ENCODE data around the gene KCTD2. TPM values are rescaled to one million over a fixed set of nuclear protein-coding genes. Genes with fewer than 3 reads are reported as not detected.

KCTD2 gene, protein sequence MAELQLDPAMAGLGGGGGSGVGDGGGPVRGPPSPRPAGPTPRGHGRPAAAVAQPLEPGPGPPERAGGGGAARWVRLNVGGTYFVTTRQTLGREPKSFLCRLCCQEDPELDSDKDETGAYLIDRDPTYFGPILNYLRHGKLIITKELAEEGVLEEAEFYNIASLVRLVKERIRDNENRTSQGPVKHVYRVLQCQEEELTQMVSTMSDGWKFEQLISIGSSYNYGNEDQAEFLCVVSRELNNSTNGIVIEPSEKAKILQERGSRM
- 10 to 100 TPM; 17.8 to 26.1 (median 22.9) TPM for total RNA-seq

DNA sequence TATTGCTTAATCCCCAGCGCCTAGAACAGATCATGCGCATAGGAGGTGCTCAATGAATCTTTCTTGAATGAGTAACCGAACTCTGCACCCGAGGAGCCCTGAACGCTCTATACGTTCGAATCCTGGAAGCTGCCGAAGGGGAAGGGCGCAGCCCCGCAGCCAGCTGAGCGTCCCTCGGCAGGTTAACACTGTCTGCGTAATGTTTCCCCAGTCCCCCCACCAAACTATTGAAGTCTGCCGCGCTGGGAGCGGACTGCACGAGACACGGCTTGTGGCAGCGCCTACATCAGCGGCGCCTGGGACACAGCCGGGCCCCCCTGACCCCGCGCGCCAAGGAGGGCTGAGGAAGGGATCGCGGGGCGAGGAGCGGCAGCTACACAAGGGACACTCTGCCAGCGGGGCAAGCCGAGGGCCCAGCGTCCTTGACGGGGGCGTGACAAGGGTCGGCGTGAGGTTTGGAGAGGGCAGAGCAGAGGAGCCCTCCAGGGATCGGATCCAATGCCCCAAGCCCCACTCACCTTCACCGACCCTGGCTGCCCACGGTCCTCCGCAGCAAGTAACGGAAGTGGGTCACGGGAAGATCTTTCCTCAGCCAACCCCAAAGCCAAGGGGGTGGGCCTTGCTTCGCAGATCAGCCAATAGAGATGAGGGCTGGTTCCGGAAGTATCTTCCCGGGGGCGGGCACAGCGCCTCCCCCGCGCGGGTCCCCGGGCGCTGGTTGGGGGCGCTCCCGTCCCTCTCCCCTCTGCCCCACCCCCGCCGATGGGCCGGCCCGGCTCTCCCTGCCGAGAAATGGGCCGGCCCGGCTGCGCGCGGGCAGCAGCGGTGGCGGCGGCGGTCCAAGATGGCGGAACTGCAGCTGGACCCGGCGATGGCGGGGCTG is at the start of gene KCTD2, which contains the start of gene ATP5PD:
KCTD2 (plus strand) TSS at position 819 of the 883 bp plus-strand sequence; CDS start at position 845, 26 bp downstream.
ATP5PD (minus strand) TSS at position 563 of the 883 bp plus-strand sequence. CDS start 4,319 bp downstream, outside the sequence.
- peak; percentile 96 to 99 for DNase-seq
- TF ChIP-seq POLR2A (IDR thresholded peaks at IDR 0.05) (peak; percentile 49 to 95 (median 92)), CTCF (IDR thresholded peaks at IDR 0.05) (peak in 2 of 6 experiments; percentile 10 to 23), EP300 (IDR thresholded peaks at IDR 0.05) (peak in 1 of 4 donors; percentile 20), POLR2AphosphoS5 (IDR thresholded peaks at IDR 0.05) (peak; percentile 97 to 98)
- WGBS, 2 donors, result 0% methylated on average over 19 to 24 of the region's 72 CpGs
- peak; percentile 99 to 100 for ATAC-seq (ENCODE audit: low FRiP score in 2 of 2)
- Histone ChIP-seq H3K27me3 (no peaks in the 10 kb centered on the region), H3K9me3 (no peaks in the 10 kb centered on the region), H3K4me3 (peak within 1 kb of the TSS; percentile 89 to 99 (median 94)), H3K36me3 (peaks cover 5 to 30% (median 13%) of the 10 kb centered on the region in 4 donors), H3K27ac (peak within 1 kb of the TSS; percentile 96 to 99 (median 98)), H3K4me1 (peaks cover 16 to 33% (median 23%) of the 10 kb centered on the region in 4 donors)

DNA sequence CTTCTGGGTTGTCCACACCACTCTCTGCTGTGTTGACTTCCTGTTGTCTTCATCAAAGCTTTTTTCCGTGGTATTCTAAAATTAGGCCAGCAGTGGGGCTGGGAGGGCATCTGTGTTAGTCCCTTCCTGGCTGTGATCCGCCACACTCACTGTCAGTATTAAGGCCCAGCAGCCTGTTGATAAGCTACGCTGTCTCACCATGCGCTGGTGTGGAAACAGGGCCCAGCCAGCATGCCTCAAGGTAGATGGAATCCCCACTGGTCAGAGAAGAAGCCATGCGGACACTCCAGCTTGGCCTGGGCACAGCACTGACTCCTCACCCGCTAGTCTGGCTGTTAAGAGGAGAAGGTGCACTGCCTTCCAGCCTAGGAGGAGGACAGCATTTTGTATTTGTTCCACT is 48.2 kb upstream of the KCTD2 start:
- no peak for DNase-seq
- ATAC-seq (ENCODE audit: low FRiP score in 2 of 2), result no peak
- no peaks in the 10 kb centered on the region for H3K9me3 ChIP-seq
- no peak overlapping the region for H3K4me3 ChIP-seq
- no peak overlapping the region for H3K27ac ChIP-seq
- H3K36me3 ChIP-seq, result peaks cover 0 to 42% (median 25%) of the 10 kb centered on the region in 4 donors
- no peaks in the 10 kb centered on the region for H3K27me3 ChIP-seq
- peaks cover 0 to 4% (median under 1%) of the 10 kb centered on the region in 4 donors for H3K4me1 ChIP-seq
- TF ChIP-seq POLR2AphosphoS5 (IDR thresholded peaks at IDR 0.05), result no peak
- no peak for TF ChIP-seq EP300 (IDR thresholded peaks at IDR 0.05)
- no peak for TF ChIP-seq POLR2A (IDR thresholded peaks at IDR 0.05)
- TF ChIP-seq CTCF (IDR thresholded peaks at IDR 0.05), result no peak
- 72 to 79% methylated on average over 6 of the region's 6 CpGs for WGBS, 2 donors

DNA sequence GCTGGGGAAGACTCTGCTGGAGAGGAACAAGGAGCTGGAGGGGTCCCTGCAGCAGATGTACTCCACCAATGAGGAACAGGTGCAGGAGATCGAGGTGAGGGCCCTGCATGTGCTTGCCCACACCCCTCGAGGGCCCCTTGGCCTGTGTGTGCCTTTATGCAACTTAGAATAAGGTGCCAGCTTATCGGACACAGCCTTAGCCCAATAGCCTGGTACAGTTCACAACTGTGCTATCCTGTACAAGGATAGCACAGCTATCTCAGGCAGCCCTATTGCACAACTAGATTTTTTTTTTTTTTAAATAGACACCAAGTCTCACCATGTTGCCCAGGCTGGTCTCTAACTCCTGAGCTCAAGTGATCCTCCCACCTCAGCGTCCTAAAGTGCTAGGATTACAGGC is 47.5 kb upstream of the KCTD2 start:
- Histone ChIP-seq H3K27me3 (no peaks in the 10 kb centered on the region), H3K36me3 (peaks cover 0 to 50% (median 30%) of the 10 kb centered on the region in 4 donors), H3K9me3 (no peaks in the 10 kb centered on the region), H3K27ac (no peak overlapping the region), H3K4me1 (no peaks in the 10 kb centered on the region), H3K4me3 (no peak overlapping the region)
- WGBS, 2 donors, result 85 to 96% methylated on average over 3 to 4 of the region's 4 CpGs
- TF ChIP-seq POLR2AphosphoS5 (IDR thresholded peaks at IDR 0.05), result no peak
- no peak for ATAC-seq (ENCODE audit: low FRiP score in 2 of 2)
- DNase-seq, result no peak

- H3K27ac ChIP-seq, result no peak overlapping the region
- 80 to 91% methylated on average over 8 to 14 of the region's 15 CpGs for WGBS, 2 donors
- DNase-seq, result no peak
- H3K4me1 ChIP-seq, result no peaks in the 10 kb centered on the region
- H3K4me3 ChIP-seq, result no peak overlapping the region
- no peaks in the 10 kb centered on the region for H3K9me3 ChIP-seq
- no peaks in the 10 kb centered on the region for H3K27me3 ChIP-seq
- no peak for TF ChIP-seq CTCF (IDR thresholded peaks at IDR 0.05)
- TF ChIP-seq EP300 (IDR thresholded peaks at IDR 0.05), result no peak
- no peak for TF ChIP-seq POLR2AphosphoS5 (IDR thresholded peaks at IDR 0.05)
- TF ChIP-seq POLR2A (IDR thresholded peaks at IDR 0.05), result no peak
- ATAC-seq (ENCODE audit: low FRiP score in 2 of 2), result no peak
- peaks cover 0 to 63% (median 34%) of the 10 kb centered on the region in 4 donors for H3K36me3 ChIP-seq
These were observed 44.8 kb upstream of the KCTD2 start for GRCh38 chr17:75001915-75002843.
